ENCODE results near the gene VOPP1.
A peak's percentile ranks its signal among the peaks of the same experiment; 100 is the strongest.

The VOPP1 gene

GRCh38 chr7:55553024-55553345 lies 19.3 kb downstream of the VOPP1 start:
- no peak for ATAC-seq

DNA sequence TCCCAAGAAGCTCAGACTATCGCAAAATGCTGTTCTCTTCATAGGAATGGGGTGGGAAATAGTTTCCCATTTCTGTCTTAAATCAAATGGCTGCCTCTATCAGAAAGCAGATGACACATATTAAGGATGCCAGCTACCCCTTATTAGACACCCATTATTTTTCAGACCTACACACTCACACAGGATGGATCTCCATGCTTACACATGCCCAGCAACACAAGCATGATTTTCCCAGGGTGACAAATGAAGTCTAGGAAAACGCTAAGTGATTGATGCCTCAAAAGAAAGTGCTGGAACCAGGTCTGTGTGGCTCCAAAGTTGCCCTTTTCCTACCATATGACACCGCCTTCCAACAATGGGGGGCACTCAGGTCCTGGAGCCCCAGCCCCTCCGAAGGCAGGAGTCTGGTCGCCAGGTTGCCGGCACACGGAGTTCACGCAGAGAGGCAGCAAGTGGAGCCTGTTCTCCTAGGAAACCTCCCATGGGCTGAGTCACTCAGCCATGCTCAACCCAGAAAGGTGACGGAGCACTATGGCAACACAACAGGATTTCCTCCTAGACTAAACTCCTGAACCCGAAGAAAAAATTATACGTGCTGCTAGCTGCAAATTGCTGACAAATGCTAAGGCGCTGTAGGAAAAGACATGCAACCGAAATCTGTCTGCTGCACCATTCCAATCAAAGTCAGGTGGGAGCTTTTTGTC lies 19.8 kb downstream of the VOPP1 start:
- ATAC-seq: no peak

DNA sequence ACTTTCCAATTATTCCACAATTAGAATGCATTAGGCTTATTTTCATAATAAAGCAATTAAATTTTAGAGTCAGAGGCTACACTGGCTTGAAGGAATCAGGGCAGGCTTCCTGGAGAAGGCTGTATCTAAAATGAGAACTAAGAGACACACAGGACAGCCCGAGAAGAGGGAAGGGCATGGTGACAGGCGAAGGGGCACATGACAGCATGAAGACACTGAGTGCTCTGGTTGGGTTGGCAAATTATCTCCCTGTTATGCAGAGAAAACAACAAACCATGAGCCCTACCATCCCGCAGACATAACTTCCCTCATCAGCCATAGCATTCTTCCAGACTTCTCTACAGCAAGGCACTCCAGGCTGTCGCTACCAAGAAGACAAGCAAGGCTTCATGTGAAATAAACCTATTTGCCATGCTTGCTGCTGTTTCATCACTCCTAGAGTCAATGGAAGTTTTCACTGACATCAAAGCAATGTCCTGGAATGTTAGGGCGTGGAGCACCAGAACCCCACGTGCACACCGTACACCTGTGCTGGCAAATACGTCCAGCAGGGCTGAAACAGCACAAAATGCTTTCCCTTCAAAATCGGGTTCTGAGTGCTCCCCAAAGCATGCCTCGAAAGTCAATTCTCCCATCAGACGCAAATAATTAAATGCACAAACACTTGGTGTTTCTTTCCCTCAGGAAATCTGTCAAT lies 21.3 kb downstream of the VOPP1 start:
- no peak for ATAC-seq

GRCh38 chr7:55550010-55550663 lies 22.2 kb downstream of the VOPP1 start:
- ATAC-seq: no peak

- ATAC-seq: no peak
Observed at GRCh38 chr7:55549457-55549856, 22.8 kb downstream of the VOPP1 start.

DNA sequence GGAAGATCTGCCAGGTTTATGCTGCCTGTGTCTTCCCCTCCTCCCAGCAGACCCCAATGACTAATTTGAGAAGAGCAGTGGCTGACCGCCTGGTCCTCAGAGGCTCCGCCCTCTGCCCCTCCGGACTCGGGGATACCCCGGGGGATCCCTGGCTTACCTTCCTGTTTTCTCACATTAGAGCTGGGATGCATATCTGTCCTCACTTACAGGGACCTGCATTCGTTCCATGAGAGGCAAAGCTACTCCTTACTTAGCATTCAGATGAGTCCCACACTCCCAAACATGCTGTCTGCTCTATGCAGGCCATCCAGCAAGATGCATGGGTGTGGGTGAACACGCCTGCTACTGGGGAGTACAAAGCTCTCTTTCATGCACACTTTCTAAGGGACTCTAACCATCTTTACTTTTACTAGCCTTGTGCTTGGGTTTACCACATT lies 24.0 kb downstream of the VOPP1 start:
- no peak for ATAC-seq

- peak; percentile 89 to 92 for ATAC-seq
Observed at GRCh38 chr7:55546814-55547213, 25.5 kb downstream of the VOPP1 start.

GRCh38 chr7:55545496-55545895 lies 26.8 kb downstream of the VOPP1 start:
- no peak for ATAC-seq

GRCh38 chr7:55540226-55540858 lies 32.0 kb downstream of the VOPP1 start:
- no peak for ATAC-seq

DNA sequence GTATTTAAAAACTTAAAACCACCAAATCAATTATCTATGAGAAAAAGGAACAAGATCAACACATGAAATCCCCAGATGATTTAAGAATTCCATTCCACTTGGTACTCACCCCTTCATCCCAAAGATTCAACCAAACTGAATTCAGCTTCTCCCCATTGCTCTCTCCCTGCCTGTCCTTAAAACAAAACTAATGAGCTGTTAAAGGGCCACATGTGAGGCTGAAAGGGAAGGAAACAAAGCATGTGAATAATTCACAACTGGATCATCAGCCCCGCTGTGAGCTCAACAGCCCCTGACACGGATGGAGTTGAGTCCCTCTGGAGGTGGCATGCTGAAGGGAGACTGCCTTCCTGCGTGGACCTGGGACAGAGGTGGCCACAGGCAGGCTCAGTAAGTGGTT lies 32.9 kb downstream of the VOPP1 start:
- ATAC-seq: no peak

DNA sequence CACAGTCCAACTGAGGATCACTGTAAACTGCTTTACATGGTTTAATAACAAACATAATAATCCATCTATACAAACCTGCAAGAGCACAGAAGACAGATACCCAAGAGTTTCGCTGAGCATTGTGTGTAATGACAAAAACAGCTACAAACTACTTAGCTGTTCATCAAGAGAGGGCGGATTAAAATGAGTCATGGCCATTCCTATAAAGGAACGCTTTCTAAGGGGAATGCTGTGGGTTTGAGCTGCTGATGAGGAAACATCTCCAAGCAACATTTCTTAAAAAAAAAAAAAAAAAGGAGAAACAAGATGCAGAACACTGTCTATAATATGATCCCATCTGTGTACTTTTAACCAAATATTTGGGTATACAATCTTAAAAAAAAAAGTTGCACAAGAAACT lies 33.8 kb downstream of the VOPP1 start:
- no peak for ATAC-seq

GRCh38 chr7:55537458-55537990 lies 34.8 kb downstream of the VOPP1 start:
- no peak for ATAC-seq

DNA sequence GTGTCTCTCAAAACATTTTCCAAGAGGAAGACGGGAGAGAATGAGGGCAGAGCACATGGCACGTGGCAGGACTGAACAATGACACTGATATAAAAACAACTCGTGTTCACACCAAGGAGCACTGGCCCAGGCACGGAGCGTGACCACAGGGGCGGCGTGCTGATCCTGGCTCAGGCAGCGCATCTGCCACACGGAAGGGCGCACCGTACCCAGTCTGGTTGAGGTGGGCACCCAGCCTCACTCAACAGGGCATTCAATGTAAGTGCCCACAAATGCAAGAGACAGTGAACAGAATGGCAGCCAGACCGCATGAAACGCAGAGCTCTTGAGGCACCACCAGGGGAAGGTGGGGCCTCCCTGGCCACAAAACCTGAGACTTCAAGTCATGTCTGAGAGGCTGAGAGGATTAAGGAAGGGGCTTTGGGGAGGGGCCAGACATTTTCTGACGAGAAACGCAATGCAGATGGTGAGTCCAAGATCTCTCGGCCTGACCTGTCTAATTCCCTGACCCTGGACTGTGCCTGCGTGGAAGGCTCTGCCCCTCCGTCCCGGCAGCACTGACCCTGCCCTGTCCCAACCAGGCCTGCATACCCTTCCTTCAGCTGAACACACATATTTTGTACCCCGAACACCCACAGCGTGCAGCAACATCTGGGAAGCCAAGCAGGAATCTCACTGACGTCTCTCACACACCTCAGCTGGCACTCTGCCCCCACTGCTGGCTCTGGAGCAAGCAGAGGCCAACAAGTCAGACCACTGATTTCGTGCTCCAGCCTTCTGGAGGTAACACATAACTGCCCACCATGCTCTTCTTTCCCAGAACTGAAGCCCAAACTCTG lies 35.5 kb downstream of the VOPP1 start:
- ATAC-seq: no peak

DNA sequence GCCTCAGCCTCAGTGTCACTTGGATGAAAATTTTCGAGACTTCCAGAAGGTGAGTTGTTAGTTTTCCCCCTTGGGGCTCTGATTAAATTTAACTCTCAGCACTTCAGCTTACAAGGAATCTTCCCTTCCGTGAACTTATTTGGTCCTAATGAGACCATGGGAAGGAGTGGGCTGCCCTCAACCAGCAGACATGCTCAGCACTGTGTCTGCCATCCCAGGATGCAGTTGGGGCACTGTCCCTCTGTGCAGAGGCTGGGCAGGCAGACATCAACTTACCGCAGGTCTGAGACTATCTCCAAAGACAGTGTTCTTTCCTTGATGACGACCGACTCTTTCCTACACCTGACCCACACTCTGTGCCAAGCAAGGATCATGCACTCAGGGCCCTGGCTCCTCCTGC lies 36.7 kb downstream of the VOPP1 start:
- no peak for ATAC-seq

GRCh38 chr7:55534916-55535590 lies 37.2 kb downstream of the VOPP1 start:
- ATAC-seq: no peak

DNA sequence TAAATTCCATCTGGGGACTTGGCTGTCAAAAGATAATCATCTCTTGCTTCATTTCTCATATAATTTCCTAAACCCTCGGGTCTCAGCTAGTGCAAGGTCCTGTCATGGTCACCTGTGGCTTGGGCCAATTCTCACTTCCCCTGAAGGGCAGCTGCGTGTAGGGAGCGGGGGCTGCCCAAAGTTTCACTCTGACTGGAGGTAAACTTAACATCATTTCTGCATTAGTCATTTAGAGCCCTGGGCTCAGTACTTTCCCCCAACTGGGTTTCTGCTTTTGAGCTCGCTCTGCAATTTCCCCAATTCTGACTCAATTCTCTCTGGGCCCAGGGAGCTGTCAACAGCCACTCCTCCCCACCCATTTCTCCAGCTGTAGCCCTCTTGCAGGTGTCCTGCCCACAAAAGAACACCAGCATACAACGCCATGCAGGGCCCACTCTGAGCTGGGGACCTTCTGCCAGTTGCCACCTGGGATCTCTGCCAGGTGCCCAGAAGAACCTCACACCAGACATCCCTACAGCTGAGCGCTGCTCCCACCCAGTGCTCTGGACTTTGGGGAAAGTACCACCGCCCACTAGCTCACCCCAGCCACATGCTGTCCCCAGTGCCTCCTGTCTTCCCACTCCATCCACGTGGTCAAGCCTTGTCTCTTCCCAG lies 37.9 kb downstream of the VOPP1 start:
- peak; percentile 69 to 73 for ATAC-seq

GRCh38 chr7:55533729-55534080 lies 38.6 kb downstream of the VOPP1 start:
- ATAC-seq: peak in 1 of 2 donors; percentile 0

DNA sequence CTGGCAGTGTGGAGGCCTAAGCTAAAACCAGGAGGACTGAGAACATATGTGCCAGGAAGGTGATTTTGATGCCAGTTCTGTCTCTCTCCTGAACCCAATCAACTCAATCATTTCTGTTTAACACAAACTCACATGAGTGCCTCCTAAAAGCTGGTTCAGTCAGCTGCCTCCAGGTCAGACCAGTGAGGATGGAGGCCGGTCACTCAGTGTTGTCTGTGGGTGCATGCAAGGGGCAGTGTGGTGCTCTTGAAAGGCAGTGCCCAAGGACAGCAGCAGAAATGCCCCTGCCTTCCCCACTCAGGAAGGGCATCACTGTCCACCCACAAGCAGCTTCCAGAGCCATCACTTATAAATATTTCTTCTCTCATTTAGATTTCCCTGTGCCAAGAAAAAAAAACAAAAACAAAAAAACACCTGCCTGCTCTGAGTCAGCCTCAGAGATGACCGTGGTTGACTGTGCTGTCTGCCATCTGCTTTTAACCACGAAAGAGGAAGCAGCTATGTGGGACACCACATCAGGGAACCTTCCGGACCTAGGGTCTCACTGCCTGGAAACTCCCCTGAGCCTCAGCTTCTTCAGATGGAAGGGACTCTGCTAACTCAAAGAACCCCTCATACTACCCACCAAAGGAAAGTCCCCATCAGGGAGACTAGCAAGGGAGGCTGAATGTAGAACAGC lies 39.1 kb downstream of the VOPP1 start:
- ATAC-seq: peak; percentile 55 to 59

DNA sequence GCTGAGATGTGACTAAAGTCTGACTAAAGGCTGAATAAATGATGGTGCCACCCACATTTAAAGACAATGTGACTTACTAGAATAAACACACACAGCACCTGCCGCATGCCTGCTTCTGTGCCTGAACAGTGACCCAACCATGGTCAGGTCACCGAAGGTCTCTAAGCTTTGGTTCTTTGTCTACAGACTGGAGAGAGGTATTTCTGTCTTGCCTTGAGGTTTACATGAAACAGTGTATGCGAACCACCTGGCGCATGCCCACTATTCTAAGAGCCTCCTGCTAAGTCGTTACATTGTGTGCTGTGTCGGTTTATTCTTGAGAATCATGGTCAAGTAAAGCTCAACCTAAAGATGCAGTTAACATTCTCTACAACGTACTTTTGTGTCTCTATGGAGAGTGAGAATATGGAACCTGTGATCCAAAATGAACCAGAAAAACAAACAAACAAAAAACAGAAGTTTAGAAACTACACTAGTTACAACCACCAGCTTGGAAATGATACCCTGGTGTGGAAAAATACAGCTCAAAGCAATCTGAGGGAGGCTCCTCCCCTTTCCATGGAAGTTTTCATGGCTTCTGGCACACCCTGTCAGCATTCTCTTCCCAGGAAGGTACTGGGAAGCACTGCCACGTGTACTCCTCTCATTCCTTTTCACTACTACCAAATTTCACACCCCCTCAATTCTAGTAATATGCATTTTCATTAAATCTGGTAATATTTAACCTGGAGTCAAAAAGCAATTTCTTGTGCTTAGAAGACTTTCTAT lies 40.0 kb downstream of the VOPP1 start:
- ATAC-seq: peak; percentile 36 to 41

DNA sequence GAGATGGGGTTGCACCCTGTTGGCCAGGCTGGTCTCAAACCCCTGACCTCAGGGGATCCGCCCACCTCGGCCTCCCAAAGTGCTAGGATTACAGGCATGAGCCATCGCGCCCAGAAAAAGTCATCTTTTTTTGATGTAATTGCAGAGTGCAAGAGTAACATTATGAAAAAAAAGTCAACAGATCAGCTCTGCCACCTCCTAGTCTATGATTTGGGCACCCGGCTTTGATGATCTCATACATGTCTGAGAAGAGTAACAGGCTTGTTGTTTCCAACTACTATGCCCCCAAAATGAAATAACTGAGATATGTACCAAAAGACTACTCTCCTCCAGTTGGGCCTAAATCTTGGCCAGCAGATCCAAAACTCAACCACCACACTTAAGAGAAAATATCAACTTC lies 40.8 kb downstream of the VOPP1 start:
- no peak for ATAC-seq
